Lung (tissue), 12 donors: Measurements from ENCODE around the gene TRPC4AP. TPM values are rescaled to one million over a fixed set of nuclear protein-coding genes. Genes with fewer than 3 reads are reported as not detected.

Experiments used
- ATAC-seq: fragments of 200-7000 bp; cut with Tn5 transposase; one replicate; pipeline ENCODE4 v1.9.1; 2020; ENCODE audit warnings: moderate number of reproducible peaks; ENCODE audit not compliant: insufficient read depth, low FRiP score
- DNase-seq, 3 donors: peaks; one replicate each; pipeline ENCODE4 v3.0.0-alpha.2; 2013 to 2017
- H3K27ac ChIP-seq, 2 donors: one replicate each; pipeline ENCODE4 v1.5.1; 2013; ENCODE audit warnings: mild to moderate bottlenecking in 2 of 2, moderate library complexity in 2 of 2, control low read depth in 1 of 2, inconsistent platforms in 1 of 2, low read depth in 1 of 2, low read length in 1 of 2
- H3K27me3 ChIP-seq, 3 donors: one replicate each; pipeline ENCODE4 v1.5.1; 2013; ENCODE audit warnings: low read length in 2 of 3; ENCODE audit not compliant: control insufficient read depth in 3 of 3, insufficient read depth in 3 of 3
- H3K36me3 ChIP-seq, 4 donors: one replicate each; pipeline ENCODE4 v1.5.1; 2013; ENCODE audit warnings: low read length in 4 of 4, mild to moderate bottlenecking in 1 of 4, moderate library complexity in 1 of 4; ENCODE audit not compliant: control insufficient read depth in 4 of 4, insufficient read depth in 4 of 4
- H3K4me1 ChIP-seq, 5 donors: one replicate each; pipeline ENCODE4 v1.5.1; 2013; ENCODE audit warnings: low read length in 5 of 5, mild to moderate bottlenecking in 2 of 5, moderate library complexity in 1 of 5; ENCODE audit not compliant: control insufficient read depth in 5 of 5, insufficient read depth in 5 of 5
- H3K4me3 ChIP-seq: one replicate; pipeline ENCODE4 v1.5.1; 2013; ENCODE audit warnings: mild to moderate bottlenecking, control low read depth, moderate library complexity
- H3K9ac ChIP-seq, 2 donors: one replicate each; pipeline ENCODE4 v1.5.1; 2013; ENCODE audit warnings: low read length in 2 of 2, control low read depth in 1 of 2; ENCODE audit not compliant: insufficient read depth in 1 of 2
- H3K9me3 ChIP-seq, 4 donors: one replicate each; pipeline ENCODE4 v1.5.1; 2013; ENCODE audit warnings: low read length in 3 of 4, mild to moderate bottlenecking in 1 of 4, moderate library complexity in 1 of 4; ENCODE audit not compliant: control insufficient read depth in 4 of 4, insufficient read depth in 3 of 4
- WGBS, 2 donors: extraction: QIAGEN DNeasy Blood & Tissue Kit; methylation state at CpG; one replicate each; pipeline ENCODE4 v1.1.7; 2013; 5-methylcytosine and 5-hydroxymethylcytosine counted together
- polyA plus RNA-seq, 2 donors: library from polyadenylated mRNA; stranded (reverse); fragments of 200-250 nt; gene quantifications; one replicate each; pipeline ENCODE4 v1.2.1, GENCODE V29; 2013
- total RNA-seq, 2 donors: library from RNA; depleted of rRNA in 1 of 2; stranded (reverse); fragments of >200 nt in 1 of 2; gene quantifications; one replicate each; pipeline ENCODE4 v1.2.1, GENCODE V29; 2014 to 2021
- TF ChIP-seq, protein P1 (sequence below): IDR thresholded peaks from 2 replicates; pipeline ENCODE4 v1.5.1; 2012; ENCODE audit warnings: mild to moderate bottlenecking; ENCODE audit errors: control extremely low read depth, extremely low read depth
- donor health status: control.
- donor health status: control.
- donor health status: Bipolar disorder and iron deficiency.
- donor health status: healthy.
- donor health status: DM: yes; HTN: yes; CAD: no.

The TRPC4AP gene
- total and polyA plus RNA-seq, 4 donors, result 37.6 to 62.5 (median 50.2) TPM

DNA sequence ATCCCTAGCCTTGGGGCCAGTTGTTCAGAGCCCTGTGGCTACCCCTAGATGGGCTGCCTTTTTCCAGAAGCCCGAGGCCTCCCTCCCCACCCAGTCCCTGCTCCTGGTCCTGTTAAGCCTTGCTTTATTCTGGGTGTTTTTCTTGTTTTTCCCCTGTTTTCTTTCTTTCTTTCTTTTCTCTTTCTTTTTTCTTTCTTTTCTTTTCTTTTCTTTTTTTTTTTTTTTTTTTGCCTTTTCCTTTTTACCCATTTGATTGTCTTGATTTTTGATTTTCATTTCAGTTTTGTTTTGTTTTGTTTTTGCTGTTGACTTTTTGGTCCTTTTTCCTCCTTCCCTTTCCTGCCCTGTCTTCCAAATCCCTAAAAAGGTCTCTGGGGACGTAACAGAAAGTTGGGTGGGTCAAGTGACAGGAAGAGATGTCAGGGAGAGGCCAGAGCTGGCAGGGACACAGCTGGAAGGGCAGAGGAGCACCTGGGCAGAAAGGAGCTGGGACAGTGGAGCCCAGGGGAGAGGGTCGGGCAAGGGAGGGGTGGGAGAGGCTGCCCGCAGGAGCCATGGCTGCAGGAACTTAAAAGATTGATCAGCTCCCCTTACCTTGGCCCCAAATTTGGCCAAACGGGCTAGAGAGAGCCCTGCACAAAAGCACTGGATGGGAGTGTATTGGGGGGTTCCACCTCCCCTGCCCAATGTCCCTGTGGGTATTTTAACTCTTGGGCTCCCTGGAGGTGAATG is 109.4 kb downstream of the TRPC4AP start:
- H3K4me1 ChIP-seq, result peaks cover 0 to 8% (median 0%) of the 10 kb centered on the region in 5 donors
- H3K27me3 ChIP-seq, result peaks cover 0 to 18% (median 5%) of the 10 kb centered on the region in 3 donors
- TF ChIP-seq, protein P1, sequence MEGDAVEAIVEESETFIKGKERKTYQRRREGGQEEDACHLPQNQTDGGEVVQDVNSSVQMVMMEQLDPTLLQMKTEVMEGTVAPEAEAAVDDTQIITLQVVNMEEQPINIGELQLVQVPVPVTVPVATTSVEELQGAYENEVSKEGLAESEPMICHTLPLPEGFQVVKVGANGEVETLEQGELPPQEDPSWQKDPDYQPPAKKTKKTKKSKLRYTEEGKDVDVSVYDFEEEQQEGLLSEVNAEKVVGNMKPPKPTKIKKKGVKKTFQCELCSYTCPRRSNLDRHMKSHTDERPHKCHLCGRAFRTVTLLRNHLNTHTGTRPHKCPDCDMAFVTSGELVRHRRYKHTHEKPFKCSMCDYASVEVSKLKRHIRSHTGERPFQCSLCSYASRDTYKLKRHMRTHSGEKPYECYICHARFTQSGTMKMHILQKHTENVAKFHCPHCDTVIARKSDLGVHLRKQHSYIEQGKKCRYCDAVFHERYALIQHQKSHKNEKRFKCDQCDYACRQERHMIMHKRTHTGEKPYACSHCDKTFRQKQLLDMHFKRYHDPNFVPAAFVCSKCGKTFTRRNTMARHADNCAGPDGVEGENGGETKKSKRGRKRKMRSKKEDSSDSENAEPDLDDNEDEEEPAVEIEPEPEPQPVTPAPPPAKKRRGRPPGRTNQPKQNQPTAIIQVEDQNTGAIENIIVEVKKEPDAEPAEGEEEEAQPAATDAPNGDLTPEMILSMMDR, result no peak
- WGBS, 2 donors, result 38% methylated on average over 5 of the region's 5 CpGs
- ATAC-seq (no peak), DNase-seq (no peak)
- H3K36me3 ChIP-seq, result no peaks in the 10 kb centered on the region
- H3K9ac ChIP-seq, result no peak overlapping the region
- peak overlapping the region in 1 of 2 donors; percentile 69 for H3K27ac ChIP-seq
- no peaks in the 10 kb centered on the region for H3K9me3 ChIP-seq
- H3K4me3 ChIP-seq, result no peak overlapping the region

DNA sequence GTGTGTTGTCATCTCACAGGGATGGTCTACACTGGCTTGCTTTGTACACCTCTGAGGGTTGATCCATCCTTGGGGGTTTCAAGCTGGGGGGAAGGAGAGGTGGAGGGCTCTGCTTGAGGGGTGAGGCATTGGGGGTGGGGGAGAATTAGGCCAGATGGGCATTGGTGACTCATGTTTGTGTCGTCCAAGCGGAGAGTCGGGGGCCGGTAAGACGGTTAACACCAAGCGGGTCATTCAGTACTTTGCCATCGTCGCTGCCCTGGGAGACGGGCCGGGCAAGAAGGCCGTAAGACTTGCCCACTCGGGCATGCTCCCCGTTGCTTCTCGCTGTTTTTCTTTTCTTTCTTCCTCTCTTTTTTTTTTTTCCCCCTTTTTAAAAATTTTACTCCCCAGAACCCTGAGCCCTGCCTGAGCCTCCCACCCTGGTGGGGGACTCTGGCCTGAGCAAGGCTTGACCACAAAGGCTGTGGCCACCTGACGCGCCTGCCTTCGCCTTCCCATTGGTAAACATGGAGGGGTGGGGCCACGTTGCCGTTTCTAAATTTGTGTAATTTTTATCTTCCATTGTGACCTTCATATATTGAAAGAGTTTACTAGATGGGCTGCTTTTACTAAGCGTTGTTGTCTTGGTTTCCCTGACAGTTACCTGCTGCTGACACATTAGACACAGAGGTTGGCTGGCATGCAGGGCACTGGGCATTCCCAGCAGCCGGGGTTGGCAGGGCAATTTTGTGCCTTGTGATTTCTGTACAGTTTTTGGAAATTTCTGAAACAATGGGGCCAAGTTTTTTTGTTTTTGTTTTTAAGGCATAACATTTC is 110.1 kb downstream of the TRPC4AP start:
- no peak overlapping the region for H3K9ac ChIP-seq
- TF ChIP-seq, protein P1, result no peak
- peaks cover 0 to 18% (median 5%) of the 10 kb centered on the region in 3 donors for H3K27me3 ChIP-seq
- DNase-seq, result no peak
- H3K27ac ChIP-seq, result peak overlapping the region in 1 of 2 donors; percentile 69
- ATAC-seq, result no peak
- H3K4me1 ChIP-seq, result peaks cover 0 to 5% (median 0%) of the 10 kb centered on the region in 5 donors
- H3K9me3 ChIP-seq, result no peaks in the 10 kb centered on the region
- no peaks in the 10 kb centered on the region for H3K36me3 ChIP-seq
- WGBS, 2 donors, result 90 to 91% methylated on average over 21 of the region's 21 CpGs
- H3K4me3 ChIP-seq, result no peak overlapping the region

DNA sequence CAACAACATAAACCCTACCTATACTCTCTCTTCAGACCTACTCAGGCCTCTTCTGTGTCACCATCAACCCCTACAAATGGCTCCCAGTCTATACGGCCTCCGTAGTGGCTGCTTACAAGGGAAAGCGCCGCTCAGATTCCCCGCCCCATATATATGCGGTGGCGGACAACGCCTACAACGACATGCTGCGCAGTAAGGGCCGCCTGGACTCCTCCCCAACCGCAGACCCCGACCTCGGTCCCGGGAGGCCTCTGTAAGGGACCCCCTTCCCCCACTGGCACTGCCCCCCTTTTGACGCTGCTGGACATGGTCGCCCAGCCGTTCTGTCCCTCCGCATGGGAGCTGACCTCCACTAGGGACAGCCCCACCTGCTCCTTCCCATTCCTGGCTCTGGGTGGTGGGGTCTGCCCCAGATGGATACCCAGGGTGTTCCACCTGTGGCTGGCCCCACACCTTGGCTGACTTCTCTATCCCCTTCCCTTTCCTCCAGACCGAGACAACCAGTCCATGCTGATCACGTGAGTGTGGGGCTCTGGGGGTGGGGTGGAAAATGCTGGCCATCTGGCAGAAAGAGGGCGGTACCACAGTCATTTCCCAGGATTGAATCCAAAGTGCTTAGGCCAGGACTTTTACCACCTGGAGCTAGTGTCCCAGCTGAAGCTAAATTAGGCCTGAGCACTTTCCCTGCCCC is 111.9 kb downstream of the TRPC4AP start:
- H3K27ac ChIP-seq, result peak overlapping the region in 1 of 2 donors; percentile 88
- TF ChIP-seq, protein P1, result no peak
- DNase-seq (peak in 2 of 3 donors; percentile 31 to 46), ATAC-seq (no peak)
- H3K36me3 ChIP-seq, result no peaks in the 10 kb centered on the region
- no peaks in the 10 kb centered on the region for H3K9me3 ChIP-seq
- H3K4me1 ChIP-seq, result no peaks in the 10 kb centered on the region
- H3K27me3 ChIP-seq, result peaks cover 0 to 16% (median 5%) of the 10 kb centered on the region in 3 donors
- H3K4me3 ChIP-seq, result no peak overlapping the region
- 90 to 91% methylated on average over 22 of the region's 22 CpGs for WGBS, 2 donors
- no peak overlapping the region for H3K9ac ChIP-seq
